Muscle of leg (tissue), 9 donors: ENCODE results near the gene CAPN5. TPM values are rescaled to one million over a fixed set of nuclear protein-coding genes. Genes with fewer than 3 reads are reported as not detected.

Experiments used
- polyA plus RNA-seq, 8 donors: library from polyadenylated mRNA; unstranded; fragments of 120-200 nt; gene quantifications; one replicate each; pipeline versions ENCODE4 v1.2.1 to v1.2.3, GENCODE V29; 2013; ENCODE audit warnings: inconsistent platforms in 1 of 8, low replicate concordance in 1 of 8; ENCODE audit not compliant: insufficient read length in 8 of 8, insufficient read depth in 1 of 8
- total RNA-seq: library from RNA; stranded (reverse); fragments of 120-200 nt; gene quantifications from one replicate; pipeline ENCODE4 v1.2.4, GENCODE V29; 2013

Gene CAPN5
- total and polyA plus RNA-seq, 9 donors = 6.2 to 17.8 (median 12.1) TPM

Other genes starting within 250 kb of the CAPN5 start
- gene ACER3, start 206.1 kb upstream of the CAPN5 start, total RNA-seq = 4.5 TPM
- gene ACER3, start 206.1 kb upstream of the CAPN5 start, polyA plus RNA-seq = 10 to 100 TPM in 1 of 8 donors, 1 to 10 TPM in 7; 4.9 to 10.3 (median 6.1) TPM
- not detected for gene B3GNT6, start 32.6 kb upstream of the CAPN5 start, total RNA-seq
- under 1 TPM in 1 of 8 donors, not detected in 7; 0.16 TPM for gene B3GNT6, start 32.6 kb upstream of the CAPN5 start, polyA plus RNA-seq
- gene OMP, start 35.9 kb downstream of the CAPN5 start, total RNA-seq = 0.27 TPM
- not detected for gene OMP, start 35.9 kb downstream of the CAPN5 start, polyA plus RNA-seq
- gene MYO7A, start 61.3 kb downstream of the CAPN5 start, total RNA-seq = 3.8 TPM
- gene MYO7A, start 61.3 kb downstream of the CAPN5 start, polyA plus RNA-seq = 1 to 10 TPM; 2.2 to 6.5 (median 3.5) TPM
- 0.13 TPM for gene GDPD4, start 234.7 kb downstream of the CAPN5 start, total RNA-seq
- under 1 TPM in 7 of 8 donors, not detected in 1; 0.22 to 0.67 (median 0.26) TPM for gene GDPD4, start 234.7 kb downstream of the CAPN5 start, polyA plus RNA-seq